Left ventricle myocardium inferior (tissue), 1 donor: ENCODE results near the gene INF2. TPM values are rescaled to one million over a fixed set of nuclear protein-coding genes. Genes with fewer than 3 reads are reported as not detected.
"Not testable (repeated sequence)": the region's sequence is repeated elsewhere in the genome, so short reads cannot be mapped to it uniquely, and the experiment has no call there.

Source experiments
- DNase-seq: peaks from one replicate; pipeline ENCODE4 v3.0.0-alpha.2; 2020
- H3K27ac ChIP-seq: fragments of 200-600 bp; replicated peaks from 2 replicates; pipeline ENCODE4 v1.8.0; 2021
- H3K27me3 ChIP-seq: fragments of 200-600 bp; 2 replicates; pipeline ENCODE4 v1.8.0; 2021; ENCODE audit warnings: low read depth
- H3K36me3 ChIP-seq: fragments of 200-600 bp; 2 replicates; pipeline ENCODE4 v1.8.0; 2021
- H3K4me1 ChIP-seq: fragments of 200-600 bp; 2 replicates; pipeline ENCODE4 v1.8.0; 2021
- H3K4me3 ChIP-seq: fragments of 200-600 bp; 2 replicates; pipeline ENCODE4 v1.8.0; 2021; ENCODE audit warnings: mild to moderate bottlenecking, moderate library complexity
- H3K9me3 ChIP-seq: fragments of 200-600 bp; replicated peaks from 2 replicates; pipeline ENCODE4 v1.8.0; 2021
- intact Hi-C: fragments of 100-400 bp; cut with micrococcal nuclease; formaldehyde crosslinking; loops from one replicate; pipeline ENCODE4 v1.11.0; 2022
- total RNA-seq: library from RNA; stranded (reverse); fragmentation: NEBNext Ultra II Directional; extraction: Animal tissue kit (Norgen Biotek cat#: 25700); gene quantifications from one replicate; pipeline ENCODE4 v1.2.1, GENCODE V29; 2021
- TF ChIP-seq, protein P1 (sequence below): fragments of 200-600 bp; IDR thresholded peaks from 2 replicates; pipeline ENCODE4 v1.8.0; 2021; ENCODE audit warnings: antibody characterized with exemption, mild to moderate bottlenecking, borderline replicate concordance
- donor health status: DM: no; HTN: yes; CAD: no; lungs with severe emphysema.

INF2 gene
- total RNA-seq, 1 donor from 2014 or later: 28.5 TPM

DNA sequence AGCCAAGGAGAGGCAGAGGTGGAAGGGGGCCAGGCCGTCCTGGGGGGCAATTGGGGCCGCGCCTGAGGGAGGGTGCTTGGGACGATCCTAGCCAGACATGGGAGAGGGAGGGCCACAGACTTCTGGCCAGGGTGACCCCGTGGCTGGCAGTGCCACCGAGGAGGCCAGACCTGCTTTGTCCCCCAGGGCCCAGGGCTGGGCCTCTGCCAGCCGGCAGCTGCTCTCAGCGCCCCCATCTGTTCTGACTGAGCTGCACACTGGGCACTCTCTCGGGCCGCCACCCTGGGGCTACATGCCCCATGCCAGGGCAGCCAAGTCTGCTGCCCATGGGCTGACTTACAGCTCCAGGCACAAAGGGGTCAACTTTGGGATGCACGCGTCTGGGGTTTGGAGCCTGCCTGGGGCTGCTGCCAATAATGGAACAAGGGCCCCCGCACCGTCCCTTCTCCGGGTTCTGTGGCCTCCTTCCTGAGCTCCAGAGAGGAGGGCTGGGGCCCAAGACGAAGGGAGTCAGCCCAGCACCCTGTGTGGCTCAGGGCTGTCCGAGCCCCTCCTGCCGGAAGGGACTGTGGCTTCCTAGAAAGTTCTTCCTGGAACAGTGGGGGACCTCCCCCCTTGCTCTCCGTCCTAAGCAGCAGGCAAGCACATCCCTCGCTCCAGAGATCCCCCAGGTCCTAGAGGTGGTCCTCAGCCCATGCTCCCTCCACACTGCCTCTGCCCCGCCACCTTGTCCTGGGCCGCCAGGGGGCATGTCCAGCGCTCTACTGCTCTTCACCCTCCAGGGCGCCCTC, 35.8 kb downstream of the INF2 start:
- intact Hi-C loops: no loop called here
- peaks cover 83% of the 10 kb centered on the region for H3K4me1 ChIP-seq
- peak; percentile 70 for DNase-seq
- H3K4me3 ChIP-seq: peak overlapping the region; percentile 88
- TF ChIP-seq, protein P1, sequence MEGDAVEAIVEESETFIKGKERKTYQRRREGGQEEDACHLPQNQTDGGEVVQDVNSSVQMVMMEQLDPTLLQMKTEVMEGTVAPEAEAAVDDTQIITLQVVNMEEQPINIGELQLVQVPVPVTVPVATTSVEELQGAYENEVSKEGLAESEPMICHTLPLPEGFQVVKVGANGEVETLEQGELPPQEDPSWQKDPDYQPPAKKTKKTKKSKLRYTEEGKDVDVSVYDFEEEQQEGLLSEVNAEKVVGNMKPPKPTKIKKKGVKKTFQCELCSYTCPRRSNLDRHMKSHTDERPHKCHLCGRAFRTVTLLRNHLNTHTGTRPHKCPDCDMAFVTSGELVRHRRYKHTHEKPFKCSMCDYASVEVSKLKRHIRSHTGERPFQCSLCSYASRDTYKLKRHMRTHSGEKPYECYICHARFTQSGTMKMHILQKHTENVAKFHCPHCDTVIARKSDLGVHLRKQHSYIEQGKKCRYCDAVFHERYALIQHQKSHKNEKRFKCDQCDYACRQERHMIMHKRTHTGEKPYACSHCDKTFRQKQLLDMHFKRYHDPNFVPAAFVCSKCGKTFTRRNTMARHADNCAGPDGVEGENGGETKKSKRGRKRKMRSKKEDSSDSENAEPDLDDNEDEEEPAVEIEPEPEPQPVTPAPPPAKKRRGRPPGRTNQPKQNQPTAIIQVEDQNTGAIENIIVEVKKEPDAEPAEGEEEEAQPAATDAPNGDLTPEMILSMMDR: peak; percentile 10
- no peaks in the 10 kb centered on the region for H3K27me3 ChIP-seq
- no peaks in the 10 kb centered on the region for H3K9me3 ChIP-seq
- peaks cover under 1% of the 10 kb centered on the region for H3K36me3 ChIP-seq
- H3K27ac ChIP-seq: peak overlapping the region; percentile 92

DNA sequence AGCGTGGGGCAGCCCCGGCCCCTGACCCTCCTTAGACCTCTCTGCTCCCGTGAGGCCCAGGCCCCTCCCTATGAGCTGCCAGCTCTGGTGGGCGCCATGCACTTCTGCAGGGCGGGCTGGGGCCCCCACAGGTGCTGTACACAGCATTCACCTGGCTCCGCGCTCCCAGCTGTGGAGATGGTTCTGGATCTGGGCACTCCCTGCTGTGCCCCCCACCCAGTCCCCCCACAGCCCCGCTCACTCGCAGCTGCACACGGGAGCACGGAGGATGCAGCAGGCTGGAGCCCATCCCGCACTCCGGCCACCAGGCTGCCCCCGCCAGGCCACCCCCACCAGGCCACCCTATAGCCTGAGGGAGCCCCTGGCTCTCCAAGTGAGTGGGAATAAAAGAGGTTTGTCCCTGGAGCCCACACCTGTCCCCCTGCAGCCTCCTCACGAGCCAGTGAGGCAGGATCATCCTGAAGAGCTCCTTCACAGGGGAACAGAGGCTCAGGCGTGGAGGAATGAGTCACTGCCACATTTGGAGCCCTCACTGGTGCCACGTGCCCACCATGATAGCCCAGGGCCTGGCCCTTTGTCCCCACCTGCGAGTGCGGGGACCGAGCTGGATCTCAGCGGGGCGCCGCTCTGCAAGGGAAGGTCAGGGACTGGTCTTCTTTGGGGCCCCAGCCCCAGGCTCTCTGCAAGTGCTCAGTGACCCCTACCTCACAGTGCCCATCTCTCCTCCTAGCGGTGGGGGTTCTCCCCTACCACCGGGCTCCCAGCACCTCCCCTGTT, 36.5 kb downstream of the INF2 start:
- DNase-seq: no peak
- intact Hi-C loops: no loop called here
- Histone ChIP-seq H3K9me3 (no peaks in the 10 kb centered on the region), H3K27me3 (no peaks in the 10 kb centered on the region), H3K27ac (peak overlapping the region; percentile 92), H3K36me3 (no peaks in the 10 kb centered on the region), H3K4me3 (peak overlapping the region; percentile 88), H3K4me1 (peaks cover 91% of the 10 kb centered on the region)
- TF ChIP-seq, protein P1: no peak

DNA sequence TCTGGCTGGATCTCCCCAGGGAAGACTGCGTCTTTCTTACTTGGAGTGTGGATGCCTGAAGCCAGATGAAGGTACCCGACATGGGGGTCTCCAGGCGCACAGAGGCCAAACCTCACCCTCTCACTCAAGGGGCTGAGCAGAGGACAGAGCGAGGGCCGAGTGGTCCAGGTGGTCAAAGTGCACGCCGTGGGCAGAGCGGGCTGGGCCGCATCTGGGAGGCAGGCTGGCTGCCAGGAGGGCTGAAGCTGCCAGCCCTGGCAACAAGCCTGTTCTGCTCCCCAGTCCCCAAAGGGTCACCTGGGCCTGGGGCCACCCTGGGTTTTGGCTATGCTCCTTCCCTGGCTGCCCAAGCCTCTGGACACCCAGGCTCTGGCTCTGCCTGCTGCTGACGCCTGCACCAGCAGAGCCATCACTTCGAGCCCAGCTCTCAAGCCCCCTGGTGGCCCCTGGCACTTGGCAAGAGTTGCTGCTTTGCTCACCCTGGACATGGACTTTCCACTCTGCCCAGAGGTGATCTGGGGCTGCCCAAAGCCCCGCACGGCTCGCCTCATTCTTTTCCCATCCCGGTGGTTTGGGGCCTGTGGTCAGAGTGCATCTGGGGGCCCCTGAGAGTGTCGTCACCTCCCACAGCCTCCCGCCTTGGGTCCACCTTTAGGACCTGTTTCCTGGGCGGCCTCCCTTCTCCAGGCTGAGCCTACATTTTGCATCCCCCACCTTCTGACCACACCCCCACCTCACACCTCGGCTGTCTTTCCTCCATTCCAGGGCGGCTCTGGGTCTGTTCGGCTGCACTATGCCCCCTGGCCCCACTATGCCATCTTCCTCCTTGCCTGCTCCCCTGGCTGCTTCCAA, 37.4 kb downstream of the INF2 start:
- intact Hi-C loops: no loop called here
- no peak for DNase-seq
- TF ChIP-seq, protein P1: no peak
- Histone ChIP-seq H3K4me1 (peaks cover 93% of the 10 kb centered on the region), H3K9me3 (no peaks in the 10 kb centered on the region), H3K27me3 (no peaks in the 10 kb centered on the region), H3K27ac (peak overlapping the region; percentile 92), H3K4me3 (peak overlapping the region; percentile 88), H3K36me3 (no peaks in the 10 kb centered on the region)

DNA sequence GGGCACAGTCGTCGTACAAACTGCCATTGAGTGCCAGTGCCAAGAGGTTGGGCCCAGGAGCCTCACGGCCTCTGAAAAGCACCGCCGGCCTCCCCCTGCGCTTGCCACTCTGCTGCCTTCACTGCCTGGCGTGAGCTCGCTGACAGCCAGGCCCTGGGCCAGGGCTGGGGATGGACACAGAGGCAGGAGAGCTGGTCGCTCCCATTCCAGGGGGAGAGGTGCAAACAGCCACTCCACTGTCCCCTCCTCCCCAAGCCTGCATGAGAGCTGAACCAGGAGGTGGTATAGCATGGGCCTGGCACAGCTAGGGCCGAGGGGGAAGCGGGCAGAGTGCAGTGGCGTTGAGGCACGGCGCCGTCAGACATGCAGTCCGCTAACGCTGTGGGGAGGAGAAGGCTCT, 39.2 kb downstream of the INF2 start:
- TF ChIP-seq, protein P1: no peak
- Histone ChIP-seq H3K4me3 (no peak overlapping the region), H3K9me3 (no peaks in the 10 kb centered on the region), H3K4me1 (peaks cover 93% of the 10 kb centered on the region), H3K36me3 (no peaks in the 10 kb centered on the region), H3K27me3 (no peaks in the 10 kb centered on the region), H3K27ac (peak overlapping the region; percentile 92)
- no peak for DNase-seq
- intact Hi-C loops: no loop called here

DNA sequence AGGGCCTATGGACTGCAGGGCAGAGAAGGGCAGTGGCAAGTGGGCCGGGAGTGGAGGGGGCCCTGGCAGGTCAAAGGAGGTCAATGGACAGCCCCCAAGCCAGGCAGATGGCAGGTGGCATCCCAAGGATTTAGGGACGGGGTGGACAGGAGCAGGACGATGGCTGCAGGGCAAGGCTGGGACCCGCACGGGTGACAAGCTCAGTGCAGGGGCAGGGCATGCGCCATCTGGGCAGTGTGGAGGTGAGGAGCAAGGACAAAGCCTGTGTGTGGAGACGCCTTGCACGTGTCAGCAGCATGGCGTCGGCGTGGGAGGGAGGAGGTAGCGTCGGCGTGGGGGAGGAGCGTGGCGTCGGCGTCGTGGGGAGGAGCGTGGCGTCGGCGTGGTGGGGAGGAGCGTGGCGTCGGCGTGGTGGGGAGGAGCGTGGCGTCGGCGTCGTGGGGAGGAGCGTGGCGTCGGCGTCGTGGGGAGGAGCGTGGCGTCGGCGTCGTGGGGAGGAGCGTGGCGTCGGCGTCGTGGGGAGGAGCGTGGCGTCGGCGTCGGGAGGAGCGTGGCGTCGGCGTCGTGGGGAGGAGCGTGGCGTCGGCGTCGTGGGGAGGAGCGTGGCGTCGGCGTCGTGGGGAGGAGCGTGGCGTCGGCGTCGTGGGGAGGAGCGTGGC, 39.9 kb downstream of the INF2 start:
- H3K4me3 ChIP-seq, H3K27me3 ChIP-seq, H3K9me3 ChIP-seq, DNase-seq, H3K36me3 ChIP-seq, intact Hi-C loops: not testable (repeated sequence)
- H3K27ac ChIP-seq: peak overlapping the region; percentile 92
- H3K4me1 ChIP-seq: peaks cover 93% of the 10 kb centered on the region
